HG02678 (cell line): Measurements from ENCODE around the gene BNC2.

Experiments
- ATAC-seq: cut with Tn5 transposase; IDR thresholded peaks from one replicate; pipeline ENCODE4 v1.9.1; 2021; ENCODE audit warnings: mild to moderate bottlenecking, moderate library complexity; ENCODE audit not compliant: unreplicated experiment

The BNC2 gene

GRCh38 chr9:16769291-16769690 is 101.2 kb downstream of the BNC2 start:
- ATAC-seq: no peak

GRCh38 chr9:16768816-16769215 is 101.7 kb downstream of the BNC2 start:
- ATAC-seq: no peak

DNA sequence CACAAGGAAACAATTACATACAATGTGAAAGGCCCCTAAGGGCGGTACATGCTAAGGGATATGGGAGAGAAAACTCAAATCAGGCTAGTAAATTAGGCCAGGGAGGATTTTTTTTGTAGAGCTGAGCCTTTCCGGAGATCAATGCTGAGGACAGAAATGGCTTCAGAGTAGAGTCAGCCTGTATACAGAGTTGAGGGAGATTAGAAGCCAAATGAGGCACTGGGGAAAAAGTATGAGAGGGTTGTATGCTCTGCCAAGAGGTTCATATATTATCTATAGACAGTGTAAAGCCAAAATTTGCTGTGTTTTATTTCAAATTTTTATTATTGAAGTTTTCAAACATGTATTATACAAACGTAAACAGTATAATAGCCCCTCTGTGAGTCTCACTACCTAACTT is 103.1 kb downstream of the BNC2 start:
- ATAC-seq: no peak

DNA sequence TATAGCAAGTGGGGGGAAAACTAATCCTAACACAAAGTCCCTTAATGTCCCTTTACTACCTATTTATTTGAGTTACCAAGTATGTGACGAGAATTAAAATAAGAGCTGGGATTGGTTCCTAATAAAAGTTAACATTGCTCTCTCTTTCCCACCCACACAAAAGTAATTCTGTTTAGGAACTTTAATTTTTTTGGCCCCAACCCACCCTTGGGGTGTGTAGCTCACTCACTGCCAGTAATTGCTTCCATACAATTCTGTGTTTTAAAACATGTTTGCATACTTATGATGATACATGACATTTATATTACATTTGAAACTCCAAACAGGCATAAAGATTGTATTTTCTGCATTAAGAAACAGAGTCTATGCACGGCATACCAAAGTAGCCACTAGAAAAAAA is 106.5 kb downstream of the BNC2 start:
- ATAC-seq: no peak

DNA sequence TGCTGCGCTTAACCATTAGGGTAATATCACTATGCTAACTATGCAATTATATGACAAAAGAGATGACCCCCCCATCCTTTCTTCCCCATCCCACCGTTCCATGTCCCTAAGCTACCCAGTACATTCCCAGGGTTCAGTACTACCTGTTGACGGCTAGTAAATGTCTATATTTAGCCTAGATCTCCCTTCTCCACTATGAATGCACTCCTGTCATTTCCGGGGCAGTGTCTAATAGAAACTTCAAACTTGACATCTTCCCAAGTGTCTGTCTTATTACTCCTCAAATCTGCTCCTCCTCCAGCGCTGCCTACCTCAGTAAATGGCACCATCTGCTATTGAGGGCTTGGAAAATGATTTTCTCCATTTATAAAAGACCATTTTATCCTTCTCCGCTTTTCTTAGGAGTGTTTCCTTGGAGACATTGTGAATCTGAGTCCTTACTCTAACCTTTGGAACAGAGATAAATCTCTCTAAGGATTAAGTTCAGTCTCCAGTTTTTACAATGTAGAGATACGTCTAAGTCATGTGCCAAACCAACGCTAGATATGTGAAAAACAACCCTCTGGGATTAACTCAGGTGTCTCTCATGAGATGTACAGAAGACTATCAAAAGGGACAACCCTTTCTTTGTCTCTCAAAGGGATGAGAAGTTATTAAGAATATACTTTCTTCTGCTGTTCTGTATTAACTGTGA is 114.9 kb downstream of the BNC2 start:
- ATAC-seq: no peak

- ATAC-seq: no peak
Observed at GRCh38 chr9:16754662-16755061, 115.8 kb downstream of the BNC2 start.

- no peak for ATAC-seq
Observed at GRCh38 chr9:16753256-16753655, 117.2 kb downstream of the BNC2 start.

GRCh38 chr9:16752601-16753000 is 117.9 kb downstream of the BNC2 start:
- no peak for ATAC-seq

GRCh38 chr9:16750553-16750952 is 119.9 kb downstream of the BNC2 start:
- ATAC-seq: no peak

DNA sequence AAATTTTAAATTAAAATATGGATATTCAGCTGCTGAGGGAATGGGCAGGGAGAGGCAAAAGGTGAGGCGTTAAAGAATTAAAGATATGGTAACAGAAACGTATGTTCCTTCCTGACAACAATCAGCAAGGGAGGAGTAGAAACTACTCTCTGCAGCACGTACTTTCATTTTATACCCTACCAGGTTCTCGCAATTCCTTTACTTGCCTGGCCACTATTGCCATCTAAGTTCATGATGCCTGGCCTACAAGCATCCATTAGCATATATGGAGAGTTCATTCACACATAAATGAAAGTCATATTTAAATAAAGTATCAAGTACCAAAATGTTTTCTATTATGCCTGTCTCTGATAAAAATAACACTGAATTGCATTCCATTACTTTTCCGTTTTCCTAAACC is 125.1 kb downstream of the BNC2 start:
- no peak for ATAC-seq

DNA sequence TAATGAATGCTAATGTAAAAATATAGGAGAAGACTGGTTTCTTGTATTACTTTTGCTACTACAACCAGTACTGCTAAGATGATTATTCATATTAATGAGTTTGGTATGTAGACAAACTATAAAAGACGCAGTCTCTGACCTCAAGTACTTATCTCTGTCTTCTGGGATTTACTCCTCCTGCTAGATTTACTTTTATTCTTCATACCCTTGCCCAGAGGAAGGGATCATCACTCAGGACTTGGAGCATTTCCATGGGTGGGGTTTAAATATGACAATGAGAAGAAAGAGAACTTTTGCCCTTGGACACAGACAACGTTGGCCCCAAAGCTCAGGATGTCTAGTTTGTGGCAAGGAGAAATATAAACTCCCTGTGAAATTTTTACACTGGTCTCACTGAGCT is 126.1 kb downstream of the BNC2 start:
- ATAC-seq: no peak

GRCh38 chr9:16743375-16743774 is 127.1 kb downstream of the BNC2 start:
- ATAC-seq: no peak

GRCh38 chr9:16735001-16735400 is 135.5 kb downstream of the BNC2 start:
- ATAC-seq: no peak

DNA sequence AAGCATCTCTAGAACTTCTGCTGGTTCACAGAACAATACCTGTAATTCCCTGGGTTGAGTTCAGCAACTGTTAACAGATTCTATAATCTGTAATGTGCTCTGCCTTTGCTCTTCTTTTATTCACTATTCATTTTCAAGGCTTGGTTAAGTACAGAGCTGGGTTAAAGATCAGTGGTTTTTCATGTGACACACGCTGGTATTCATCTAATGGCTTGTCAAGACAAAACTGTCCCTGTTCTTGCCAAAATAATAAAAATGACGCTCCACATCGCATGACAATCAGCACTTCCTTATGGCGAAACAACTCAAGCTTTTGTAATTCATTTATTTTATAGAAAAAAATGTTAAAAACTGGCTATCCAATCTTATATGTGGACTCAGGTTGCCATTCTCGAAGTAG is 137.9 kb downstream of the BNC2 start:
- no peak for ATAC-seq

GRCh38 chr9:16730162-16730561 is 140.3 kb downstream of the BNC2 start:
- ATAC-seq: no peak

GRCh38 chr9:16729651-16730050 is 140.8 kb downstream of the BNC2 start:
- no peak for ATAC-seq

- ATAC-seq: no peak
Observed at GRCh38 chr9:16728137-16728508, 142.3 kb downstream of the BNC2 start.

DNA sequence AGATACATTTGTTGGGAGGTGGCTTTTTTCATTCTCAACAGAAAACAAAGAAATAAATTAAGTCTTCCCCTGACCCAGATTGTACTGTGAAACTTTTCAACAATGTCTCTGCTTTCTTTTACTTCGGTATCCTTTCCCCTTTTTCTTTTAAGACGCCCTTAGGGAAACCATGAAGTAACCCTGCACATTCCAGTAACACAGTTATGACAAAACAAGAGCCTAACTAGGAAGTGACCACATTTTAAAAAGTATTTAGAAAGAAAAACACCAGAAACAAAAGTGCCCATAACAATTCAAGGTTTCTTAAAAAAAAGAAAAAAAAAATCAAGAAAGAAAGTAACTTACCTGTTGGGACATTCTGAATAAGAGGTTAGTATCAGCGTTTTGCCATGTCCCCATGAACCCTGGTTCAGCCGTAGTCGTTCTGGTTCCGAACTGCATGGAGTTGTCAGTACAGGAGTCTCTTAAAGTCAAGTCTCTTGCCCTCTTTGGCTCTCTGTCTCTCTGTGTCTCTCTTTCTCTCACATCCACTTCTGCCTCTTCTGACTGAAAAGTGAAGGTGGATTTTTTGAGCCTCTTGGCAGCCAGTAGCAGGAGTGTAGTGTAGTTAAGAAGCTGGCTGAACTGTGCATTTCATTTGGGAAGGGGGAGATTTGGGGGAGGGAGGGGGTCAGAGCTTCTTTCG is 142.9 kb downstream of the BNC2 start:
- ATAC-seq: no peak

DNA sequence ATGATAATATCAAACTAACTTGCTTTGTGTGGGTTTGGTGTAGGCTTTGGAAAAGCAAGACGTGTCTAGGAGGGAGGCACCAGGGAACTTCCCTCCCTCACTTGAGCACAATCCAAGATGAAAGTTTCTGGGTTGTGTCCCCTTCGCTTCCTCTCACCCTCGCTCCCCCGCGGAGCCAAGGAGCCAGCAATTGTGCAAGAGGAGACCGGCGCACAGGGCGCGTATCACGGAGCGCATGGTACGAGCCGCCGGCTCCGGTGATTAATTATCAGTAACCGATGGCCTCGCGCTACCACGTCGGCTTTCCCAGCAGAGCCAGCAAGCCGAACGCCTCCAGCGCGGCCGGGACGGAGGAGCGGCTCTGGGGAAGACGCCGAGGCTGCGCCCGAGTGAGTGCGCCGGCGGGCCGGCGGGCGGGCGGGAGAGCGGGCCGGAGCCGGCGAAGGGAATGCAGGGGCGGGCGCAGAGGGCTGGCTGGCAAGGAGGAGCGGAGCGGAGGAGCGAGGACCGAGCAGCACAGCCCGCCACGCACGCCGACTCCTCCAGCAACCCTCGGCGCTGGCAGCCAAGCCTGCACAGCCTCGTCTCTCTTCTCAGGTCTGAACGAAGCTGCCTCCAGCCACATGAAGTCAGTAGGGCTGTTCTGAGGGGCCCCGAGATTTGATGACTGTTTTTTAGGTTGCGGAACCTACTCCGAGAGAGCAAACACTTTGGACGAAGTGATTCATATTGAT is 143.6 kb downstream of the BNC2 start:
- no peak for ATAC-seq

GRCh38 chr9:16726029-16726428 is 144.4 kb downstream of the BNC2 start:
- no peak for ATAC-seq

- ATAC-seq: no peak
Observed at GRCh38 chr9:16725066-16725465, 145.4 kb downstream of the BNC2 start.

- no peak for ATAC-seq
Observed at GRCh38 chr9:16721972-16722371, 148.5 kb downstream of the BNC2 start.
